Embryonic facial prominence (tissue), 1 donor: ENCODE measurements around the gene SS18L1.

ENCODE experiments used
- DNase-seq: peaks from one replicate; pipeline ENCODE4 v3.0.0-alpha.2; 2016; ENCODE audit errors: extremely low spot score

SS18L1 gene

DNA sequence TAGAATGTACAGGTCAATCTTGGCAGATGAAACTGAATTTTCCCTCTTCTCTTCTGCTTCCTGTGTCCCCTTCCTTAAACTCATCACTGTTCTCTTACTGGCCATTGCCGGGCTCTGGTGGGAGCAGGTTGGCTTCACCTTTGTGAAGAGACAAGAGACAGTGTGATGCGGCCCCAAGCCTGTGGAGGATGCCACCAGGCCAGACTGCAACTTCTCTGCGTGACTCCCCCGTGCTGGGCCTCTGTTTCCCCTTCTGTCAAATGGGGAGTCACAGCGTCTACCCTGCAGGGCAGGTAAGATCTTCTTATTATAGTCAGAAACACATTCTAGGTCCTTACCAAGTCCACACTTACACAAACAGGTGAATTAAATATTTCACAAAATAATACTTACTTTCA is 23.2 kb upstream of the SS18L1 start:
- no peak for DNase-seq

DNA sequence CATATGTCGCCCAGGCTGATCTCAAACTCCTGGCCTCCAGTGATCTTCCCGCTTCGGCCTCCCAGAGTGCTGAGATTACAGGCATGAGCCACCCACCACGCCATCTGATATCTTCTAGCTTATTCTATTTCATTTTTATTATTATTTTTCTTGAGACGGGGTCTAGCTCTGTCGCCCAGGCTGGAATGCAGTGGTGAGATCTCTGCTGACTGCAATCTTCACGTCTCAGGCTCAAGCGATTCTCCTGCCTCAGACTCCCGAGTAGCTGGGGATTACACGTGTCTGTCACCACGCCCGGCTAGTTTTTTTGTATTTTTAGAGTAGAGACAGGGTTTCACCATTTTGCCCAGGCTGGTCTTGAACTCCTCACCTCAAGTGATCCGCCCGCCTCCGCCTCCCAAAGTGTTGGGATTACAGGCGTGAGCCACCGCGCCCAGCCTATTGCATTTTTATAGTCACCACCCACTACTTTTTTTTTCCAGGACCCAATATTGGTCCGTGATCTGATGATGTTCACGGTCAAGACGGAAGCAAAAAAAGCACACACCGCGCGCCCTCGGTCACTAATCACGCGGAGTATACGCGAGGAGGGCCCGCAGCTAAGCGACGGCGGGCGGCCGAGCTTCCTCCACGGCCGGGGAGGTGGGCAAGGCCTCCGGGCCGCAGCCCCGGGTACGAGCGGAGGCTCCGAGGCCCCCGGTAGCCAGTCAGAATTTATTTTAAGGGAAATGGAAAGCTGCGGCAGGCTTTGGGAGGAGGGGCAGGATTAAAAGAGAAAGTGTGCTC is 22.4 kb upstream of the SS18L1 start:
- DNase-seq: no peak

DNA sequence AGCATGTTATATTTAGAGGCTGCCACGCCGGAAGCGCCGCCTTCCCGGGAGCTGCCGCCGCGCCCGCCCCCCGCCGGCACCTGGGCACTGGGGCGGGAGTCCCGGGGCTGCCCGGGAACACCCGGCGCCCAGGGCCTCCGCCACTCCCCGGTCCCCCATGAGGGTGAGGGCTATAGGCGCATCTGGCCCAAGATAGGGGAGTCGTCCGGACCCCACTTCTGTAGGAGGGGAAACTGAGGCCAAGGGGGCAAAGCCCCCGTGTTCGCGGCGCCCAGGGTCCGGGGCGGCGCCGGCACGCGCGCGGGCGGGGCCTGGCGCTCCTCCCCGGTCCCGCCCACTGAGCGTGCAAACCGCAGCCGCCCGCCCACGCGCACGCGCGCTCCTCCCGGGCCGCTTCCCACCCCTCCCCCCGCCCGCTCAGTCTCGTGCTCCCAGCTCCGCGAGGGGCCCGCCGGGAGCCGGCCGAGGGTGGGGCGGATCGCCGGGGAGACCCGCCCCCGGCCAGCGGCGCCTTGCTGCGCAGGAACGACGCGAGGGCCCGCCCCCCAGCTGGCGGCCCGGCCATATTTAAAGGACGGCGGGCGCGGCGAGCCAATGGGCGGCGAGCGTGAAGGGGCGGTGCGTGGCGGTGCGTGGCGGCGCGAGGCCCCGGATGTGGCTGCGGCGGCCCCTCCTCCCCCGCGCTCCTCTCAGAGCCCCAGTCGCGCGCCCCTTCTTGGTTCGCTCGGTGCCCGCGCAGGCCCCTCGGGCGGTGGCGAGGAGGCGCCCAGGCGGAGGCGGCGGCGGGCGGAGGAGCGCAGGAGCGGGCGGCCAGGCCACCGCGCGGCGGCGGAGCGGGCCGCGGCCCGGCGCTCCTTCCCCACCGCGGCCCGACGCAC is 21.6 kb upstream of the SS18L1 start, which contains the start of gene LSM14B:
TSS of gene LSM14B (plus strand) at position 700 of the 878 bp plus-strand sequence. CDS start 192 bp downstream, outside the sequence.
- peak; percentile 92 for DNase-seq

DNA sequence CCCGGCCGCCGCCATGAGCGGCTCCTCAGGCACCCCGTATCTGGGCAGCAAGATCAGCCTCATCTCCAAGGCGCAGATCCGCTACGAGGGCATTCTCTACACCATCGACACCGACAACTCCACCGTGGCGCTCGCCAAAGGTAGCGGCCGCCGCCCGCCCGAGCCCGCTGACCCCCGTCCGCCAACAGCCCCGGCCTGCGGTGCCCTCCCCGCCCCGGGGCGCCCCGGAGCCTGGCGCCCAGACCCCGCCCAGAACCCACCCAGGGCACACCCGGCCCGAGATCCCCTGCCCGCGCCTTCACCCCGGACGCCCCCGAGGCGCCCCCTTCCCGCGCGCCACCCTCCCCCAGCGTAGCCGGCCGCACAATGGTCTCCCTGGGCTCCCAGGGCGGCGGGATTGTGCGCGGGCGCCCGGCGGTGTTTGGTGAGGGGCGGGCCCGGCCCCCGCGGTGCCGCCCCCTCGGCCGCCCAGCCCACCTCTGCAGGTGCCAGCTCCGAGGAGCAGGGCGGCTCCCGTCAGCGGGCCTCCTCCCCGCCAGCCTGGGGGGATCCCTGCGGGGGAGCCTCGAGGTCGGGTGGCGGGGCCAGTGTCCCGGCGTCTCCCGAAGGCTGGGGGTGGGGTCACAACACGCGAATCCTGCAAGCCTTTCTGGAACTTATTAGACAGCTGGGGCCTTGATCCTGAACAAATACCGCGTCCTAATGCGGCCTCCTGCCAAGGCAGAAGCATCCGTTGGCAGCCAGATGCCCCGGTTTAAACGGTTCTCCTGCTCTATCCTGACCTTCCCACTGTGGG is 20.7 kb upstream of the SS18L1 start:
- DNase-seq: no peak

DNA sequence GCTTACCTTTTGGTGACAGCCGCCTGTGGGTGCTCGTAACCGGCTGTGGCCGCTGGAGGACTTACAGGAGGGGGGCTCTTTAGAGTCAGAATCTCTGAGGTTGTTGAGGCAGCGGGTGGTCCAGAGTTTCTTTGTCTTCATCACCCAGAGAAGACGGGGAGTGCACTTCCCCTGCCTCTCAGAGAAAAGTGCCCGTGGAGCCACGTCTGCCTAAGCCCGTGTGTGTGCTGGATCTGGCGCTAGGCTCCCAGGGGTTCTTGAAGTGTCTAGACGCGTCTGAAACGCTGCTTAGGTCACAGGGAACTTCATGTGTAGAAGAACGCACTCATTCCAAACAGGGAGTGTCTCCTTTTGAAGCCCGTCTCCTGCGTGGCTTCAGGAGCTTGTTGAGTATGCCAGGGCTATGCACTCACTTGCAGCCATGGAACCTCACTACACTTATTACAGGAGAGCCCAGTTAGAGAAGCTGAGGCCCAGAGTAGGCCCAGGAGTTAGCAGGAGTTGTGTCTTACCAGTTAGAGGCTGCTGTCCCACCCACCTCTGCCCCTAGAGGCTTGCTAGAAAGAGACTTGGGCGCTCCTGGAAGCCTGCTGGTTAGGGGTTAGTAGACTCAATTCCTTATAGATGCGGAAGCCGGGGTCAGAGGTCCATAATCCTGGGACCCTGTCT is 20.0 kb upstream of the SS18L1 start:
- DNase-seq: no peak

DNA sequence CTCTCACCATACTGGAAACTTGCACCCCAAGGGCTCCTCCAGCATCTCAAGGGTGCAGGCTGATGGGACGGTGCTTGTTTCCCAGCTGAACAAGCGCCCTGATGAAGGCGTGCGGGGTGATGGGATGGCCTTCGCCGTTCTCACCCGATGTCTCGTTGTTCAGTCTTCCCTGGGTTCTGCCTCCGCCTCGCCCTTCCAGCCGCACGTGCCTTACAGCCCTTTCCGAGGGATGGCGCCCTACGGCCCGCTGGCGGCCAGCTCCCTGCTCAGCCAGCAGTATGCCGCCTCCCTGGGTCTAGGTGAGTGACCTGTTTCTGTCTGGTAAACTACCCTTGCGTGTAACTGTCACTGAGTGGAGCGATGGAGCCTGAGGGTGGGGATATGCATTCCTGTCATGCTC is 17.4 kb upstream of the SS18L1 start:
- no peak for DNase-seq

DNA sequence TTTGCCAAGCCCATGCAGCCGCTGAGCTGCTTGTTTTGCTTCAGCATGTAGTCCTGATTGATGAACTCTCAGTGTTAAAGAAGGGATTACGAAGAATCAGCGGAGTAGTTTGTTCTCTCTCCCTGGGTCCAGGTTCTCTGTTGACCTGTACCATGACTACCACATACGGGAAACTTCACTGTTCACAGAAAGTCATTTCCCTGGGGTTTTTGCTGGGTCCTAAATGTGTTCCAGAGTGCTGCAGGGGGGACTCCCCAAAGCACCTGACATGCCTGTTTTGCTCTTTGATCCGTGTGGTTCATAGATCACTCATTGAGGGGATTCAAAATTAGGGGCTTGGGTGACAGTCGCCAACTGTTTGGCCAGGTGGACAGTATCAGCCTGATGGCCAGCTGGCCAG is 15.8 kb upstream of the SS18L1 start:
- DNase-seq: no peak

DNA sequence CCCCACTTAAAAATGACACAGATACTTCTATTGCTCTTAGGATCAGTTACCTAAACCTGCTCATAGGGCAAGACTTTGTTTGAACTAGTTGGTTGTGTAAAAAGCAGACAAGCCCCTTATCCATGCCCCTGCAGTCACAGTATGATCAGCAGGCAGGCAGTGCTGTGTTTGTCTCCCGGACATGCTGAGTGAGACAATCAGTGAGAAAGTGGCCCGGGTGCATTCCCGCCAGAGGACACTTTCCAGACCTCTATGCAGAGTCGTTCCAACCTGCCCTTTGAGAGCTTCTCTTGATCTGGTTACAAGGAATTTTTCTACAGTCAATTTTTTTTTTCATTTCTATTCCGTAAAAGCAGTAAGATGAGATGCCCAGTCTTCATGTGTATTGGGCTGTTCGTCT is 15.1 kb upstream of the SS18L1 start:
- no peak for DNase-seq

DNA sequence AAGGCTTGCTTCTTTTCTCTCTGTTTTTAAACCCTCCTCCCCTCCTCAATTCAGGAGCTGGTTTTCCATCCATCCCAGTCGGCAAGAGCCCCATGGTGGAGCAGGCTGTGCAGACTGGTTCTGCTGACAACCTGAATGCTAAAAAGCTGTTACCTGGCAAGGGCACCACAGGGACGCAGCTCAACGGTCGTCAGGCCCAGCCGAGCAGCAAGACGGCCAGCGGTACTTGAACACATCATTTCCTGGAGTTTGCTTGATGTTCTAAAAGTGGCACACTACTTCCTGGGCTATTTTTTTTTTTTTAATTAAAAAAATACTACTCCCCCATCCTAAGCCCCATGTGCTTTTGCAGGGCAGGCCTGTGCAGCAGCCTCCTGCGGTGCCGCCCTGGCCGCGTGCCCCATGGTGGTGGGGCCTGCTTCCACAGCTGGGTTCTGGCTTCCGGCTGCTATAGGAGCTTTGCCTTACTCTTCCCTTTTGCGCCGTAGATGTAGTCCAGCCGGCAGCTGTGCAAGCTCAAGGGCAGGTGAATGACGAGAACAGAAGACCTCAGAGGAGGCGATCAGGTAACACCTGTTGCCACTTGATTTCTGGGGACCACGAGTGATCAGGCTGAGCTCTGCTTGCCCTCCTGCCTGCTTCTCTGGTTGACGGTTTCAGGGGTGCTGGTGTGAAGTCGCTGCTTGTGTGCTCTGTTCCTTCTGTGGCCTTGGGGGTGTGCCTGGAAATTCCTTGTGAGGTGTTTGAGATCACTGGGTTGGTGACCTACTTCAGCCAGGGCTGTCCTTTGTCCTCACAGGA is 13.6 kb upstream of the SS18L1 start:
- DNase-seq: no peak

DNA sequence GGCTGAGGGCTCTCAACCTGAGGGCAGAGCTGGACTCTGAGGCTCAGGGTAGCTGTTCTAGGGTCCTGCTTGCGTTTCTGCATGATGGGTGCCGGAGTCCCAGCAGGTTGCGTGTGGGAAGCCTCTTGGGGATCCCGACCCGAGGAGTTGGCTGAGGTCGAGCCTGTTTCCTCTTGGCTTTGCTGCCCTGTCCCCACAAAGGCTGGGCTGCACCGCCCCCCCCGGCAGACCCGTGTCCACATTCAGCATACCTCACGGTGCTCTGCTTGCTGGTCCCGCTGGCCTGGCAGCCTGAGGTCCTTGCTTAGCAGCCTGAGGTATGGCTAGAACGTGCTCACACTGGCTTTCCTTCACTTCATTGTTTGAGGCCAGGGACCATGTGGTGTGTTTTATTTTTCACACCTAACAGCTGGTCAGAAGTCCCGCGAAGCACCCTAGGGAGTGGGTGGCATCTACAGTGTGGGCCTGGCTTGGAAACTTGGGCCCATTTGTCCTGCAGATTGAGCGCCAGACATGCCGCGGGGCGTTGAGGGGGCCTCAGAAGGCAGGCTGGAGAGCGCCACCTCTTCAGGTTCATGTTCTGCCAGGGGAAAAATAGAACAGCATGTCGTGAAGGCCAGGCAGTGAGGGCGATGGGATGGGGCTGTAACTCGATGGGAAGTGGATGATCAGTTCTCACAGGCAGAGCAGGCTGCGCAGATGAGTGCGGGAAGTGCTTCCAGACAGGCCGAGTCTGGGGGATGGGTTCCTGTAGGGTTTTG is 11.8 kb upstream of the SS18L1 start:
- no peak for DNase-seq

DNA sequence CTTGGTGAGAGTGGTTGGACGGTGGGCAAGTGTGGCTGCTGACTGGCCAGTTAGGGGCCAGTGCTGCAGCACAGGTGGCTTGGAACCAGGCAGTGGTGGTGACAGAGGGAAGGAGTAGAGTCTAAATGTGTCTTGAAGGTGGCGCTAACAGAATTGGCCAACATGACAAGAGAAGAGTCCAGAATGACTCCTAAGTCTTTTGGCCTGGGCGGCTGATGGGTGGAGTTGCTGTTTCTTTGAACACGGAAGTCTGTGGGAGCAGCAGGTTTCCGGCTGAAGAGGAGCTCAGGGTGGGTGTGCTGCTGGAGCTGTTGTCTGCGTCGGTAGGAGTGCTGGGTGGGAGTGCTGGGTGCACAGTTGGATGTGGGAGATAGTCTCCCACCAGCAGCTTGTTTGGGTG is 11.1 kb upstream of the SS18L1 start:
- DNase-seq: no peak

DNA sequence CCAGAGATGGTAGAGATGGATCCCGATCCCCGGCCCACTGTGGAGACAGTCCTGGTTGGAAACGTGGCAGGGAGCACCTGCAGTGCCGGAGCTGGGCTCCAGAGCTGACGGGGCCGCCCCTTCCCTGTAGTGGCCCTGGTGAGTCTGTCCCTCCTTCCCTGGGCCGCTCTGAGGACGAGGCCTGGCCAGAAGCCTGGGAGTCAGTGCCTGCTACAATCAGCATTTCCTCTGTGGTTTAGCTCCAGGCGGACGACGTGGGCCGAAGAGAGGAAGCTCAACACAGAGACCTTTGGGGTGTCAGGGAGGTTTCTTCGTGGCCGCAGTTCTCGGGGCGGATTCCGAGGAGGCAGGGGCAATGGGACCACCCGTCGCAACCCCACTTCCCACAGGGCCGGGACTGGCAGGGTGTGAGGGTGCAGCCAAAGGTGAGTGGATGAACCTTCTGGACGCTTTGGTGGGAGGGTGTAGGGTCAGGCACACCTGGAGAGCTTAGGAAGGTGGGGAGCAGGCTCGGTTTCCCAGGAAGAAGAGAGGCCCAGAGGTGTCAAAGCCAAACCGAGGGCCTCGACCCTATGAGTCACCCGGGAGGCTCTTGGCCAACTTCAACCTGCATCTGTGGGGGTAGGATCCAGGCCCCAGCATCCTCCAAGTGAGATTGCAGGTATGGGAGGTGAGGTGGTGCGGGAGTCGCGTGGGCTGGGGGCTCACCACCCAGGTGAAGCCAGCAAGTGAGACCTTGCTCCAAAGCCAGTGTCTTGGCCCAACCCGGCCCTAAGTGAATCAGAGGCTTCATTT is 10.3 kb upstream of the SS18L1 start:
- no peak for DNase-seq

DNA sequence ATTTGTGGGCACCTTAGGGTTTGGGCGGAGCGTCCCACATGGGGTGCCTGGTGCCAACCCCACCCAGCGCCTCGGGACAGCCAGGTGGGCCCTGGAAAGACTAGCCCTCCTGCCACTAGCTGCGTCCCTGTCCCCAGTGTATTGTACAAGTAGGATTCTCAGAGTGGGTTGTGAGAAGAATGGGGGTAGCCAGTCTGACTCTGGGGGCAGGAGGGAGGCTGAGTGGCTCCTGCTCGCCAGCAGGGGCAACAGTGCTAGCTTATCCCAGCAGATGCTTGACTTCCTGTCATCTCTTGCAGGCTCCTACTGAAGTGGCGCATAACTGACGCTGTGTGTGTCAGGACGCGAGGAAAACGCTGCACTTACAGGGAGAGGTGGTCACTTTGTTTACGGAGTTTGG is 9.7 kb upstream of the SS18L1 start:
- DNase-seq: no peak

DNA sequence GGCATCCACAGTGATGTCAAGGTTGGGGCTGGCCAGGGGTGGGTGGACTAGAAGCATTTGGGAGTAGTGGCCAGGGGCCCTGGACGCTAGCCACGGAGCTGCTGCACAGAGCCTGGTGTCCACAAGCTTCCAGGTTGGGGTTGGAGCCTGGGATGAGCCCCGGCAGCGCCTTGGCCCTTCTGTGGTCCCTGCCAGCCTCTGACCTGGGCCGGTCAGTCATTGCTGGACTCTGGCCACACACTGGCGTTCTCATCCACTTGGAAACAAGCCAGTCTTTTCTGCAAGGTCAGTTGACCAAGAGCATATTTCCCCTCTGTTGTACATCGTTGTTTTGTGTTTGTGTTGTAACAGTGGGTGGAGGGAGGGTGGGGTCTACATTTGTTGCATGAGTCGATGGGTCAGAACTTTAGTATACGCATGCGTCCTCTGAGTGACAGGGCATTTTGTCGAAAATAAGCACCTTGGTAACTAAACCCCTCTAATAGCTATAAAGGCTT is 8.8 kb upstream of the SS18L1 start:
- no peak for DNase-seq

DNA sequence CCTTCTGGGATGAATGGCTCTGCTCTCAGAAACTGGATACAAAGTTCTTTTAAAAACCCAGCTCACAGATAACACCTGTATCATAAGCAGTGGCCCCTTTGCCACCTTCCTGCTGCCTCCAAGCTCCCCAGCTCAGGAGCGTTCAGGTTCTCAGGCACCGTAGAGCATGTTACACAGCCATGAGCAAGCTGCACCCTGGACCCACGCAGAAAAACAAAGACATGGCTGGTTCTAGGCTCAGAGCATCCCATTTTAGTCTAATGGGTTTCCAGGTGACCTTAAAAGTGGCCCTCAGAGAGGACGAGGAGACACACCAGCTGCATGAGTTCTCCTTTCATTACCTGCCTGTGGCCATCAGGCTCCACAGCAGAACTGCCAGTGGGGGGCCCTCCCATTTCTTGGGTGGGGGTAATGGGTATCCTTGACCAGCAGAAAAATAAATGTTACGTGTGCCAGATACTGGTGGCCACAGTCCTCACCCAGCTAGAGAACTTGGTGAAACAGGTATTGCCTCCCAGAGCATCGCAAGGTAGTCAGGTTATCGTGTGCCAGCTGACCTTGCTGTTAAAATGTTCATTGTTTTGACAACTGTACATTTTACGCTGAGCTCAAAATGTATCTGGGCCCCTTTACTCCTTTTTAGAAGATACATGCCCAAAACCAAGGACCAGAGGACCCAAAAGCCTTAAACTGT is 7.8 kb upstream of the SS18L1 start:
- DNase-seq: no peak

DNA sequence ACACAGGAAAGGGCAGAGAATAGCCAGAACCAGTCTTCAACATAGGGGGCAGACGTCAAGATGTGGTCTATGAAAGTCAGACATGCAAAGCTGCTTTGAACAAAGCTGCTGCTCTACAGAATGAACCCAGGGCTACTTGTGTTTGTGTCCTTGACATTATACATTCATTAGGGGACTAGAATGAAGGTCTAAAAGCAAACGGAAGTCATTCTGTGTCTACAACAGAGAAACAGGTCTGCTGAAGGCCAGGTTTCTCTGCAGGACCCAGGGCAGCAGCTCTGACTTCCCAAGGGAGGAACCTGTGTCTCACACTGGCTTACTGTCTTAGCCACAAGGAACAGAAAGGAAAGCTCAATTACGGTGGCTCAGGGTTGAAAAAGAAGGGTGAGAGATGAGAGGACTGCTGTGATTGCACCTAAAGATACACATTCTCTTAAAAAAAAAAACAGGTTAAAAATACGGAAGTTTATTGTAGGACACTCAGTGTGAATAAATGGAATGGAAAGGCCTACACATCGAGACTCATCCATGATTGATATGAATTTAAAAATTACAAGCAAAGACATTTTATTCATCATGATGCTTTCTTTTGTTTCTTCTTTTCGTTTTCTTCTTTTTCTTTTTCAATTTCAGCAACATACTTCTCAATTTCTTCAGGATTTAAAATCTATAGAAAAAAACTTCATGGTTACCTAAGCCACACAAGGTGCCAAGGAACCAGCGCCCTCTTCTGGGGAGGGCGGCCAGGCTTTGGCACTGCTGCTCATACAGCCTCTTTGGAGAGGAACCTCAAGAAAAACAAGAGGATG is 7.1 kb upstream of the SS18L1 start:
- DNase-seq: no peak

DNA sequence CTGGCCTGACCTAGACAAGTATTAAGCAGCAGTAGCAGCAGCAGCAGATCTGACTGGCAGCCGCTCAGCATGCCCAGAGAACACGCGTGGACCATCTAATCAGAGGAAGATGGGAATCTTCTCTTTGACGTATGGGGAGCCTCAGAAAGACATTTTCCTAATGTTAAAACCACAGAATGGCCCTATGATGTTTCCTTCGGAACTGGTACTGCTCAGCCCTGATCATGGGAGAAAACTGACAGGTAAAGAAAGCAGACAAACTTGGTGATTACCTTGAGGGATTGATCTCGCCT is 6.5 kb upstream of the SS18L1 start:
- DNase-seq: no peak
